ENCODE data around the gene EXOC1L.

The EXOC1L gene

DNA sequence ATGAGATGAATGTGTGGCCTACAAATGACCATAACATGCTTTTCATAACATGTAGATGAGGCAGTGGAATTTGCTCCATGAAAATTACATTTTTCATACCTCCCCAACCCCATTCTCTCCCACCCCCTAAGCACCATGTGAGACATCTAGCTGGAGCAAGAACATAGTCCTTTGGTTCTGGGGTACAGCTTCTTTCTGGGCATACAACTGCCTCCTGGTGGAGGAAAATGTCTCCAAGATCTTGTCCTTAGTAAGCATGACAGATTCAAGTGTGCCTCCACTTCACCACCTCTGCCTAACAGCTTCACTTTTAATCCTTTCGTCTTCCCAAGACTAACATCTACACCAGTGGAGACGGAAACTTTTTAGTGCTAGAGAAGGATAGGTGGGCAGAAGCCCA, 8.0 kb downstream of the EXOC1L start:
- no peaks in the 10 kb centered on the region for H3K4me1 ChIP-seq (ENCODE audit: control insufficient read depth, insufficient read depth, low read length)
- no peaks in the 10 kb centered on the region for H3K36me3 ChIP-seq (ENCODE audit: control insufficient read depth in 2 of 2, insufficient read depth in 1 of 2, low read length in 2 of 2)
- H3K27ac ChIP-seq (ENCODE audit: extremely low read depth, low read depth, low read length) = no peak overlapping the region
- ChIA-PET POLR2A (no interaction called here), CTCF (interaction anchor here (0.7 kb wide), 1 partner anchor 43 kb away, joined by 3 read pairs; no protein-coding TSS in a partner anchor)
- H3K9me3 ChIP-seq (ENCODE audit: control insufficient read depth, insufficient read depth, low read depth, low read length) = no peaks in the 10 kb centered on the region
- no peak for TF ChIP-seq ZNF292 (tag by site-specific recombination; IDR thresholded peaks at IDR 0.05; ENCODE audit: borderline replicate concordance, low read depth)
- no peak for TF ChIP-seq KLF8 (tag by site-specific recombination; IDR thresholded peaks at IDR 0.05)
- TF ChIP-seq SP3 (tag by site-specific recombination; IDR thresholded peaks at IDR 0.05) = no peak
- no peak for TF ChIP-seq ZNF670 (tag by site-specific recombination; IDR thresholded peaks at IDR 0.05; ENCODE audit: low read depth)
- H3K4me3 ChIP-seq (ENCODE audit: low read depth, low read length) = no peak overlapping the region

DNA sequence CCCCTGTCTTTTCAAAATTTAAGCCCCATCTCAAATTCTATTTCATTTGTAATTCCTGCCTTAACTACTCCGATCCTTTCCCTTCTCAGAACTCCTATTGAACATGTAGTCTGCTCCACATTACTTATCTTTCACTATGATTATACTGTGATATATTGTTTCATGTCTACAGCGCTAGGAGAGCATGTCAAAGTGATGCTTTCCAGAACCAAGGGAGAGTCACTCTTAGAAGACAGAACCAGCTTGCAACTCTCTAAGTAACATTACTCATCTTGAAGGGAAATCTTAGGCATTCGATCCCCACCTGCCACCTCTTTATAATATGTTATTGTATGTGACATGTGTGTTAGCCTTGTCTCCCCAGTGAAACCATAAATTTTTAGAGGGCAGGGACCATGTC, 10.5 kb downstream of the EXOC1L start:
- Histone ChIP-seq H3K27ac (ENCODE audit: extremely low read depth, low read depth, low read length) (no peak overlapping the region), H3K4me1 (ENCODE audit: control insufficient read depth, insufficient read depth, low read length) (no peaks in the 10 kb centered on the region), H3K9me3 (ENCODE audit: control insufficient read depth, insufficient read depth, low read depth, low read length) (no peaks in the 10 kb centered on the region), H3K36me3 (ENCODE audit: control insufficient read depth in 2 of 2, insufficient read depth in 1 of 2, low read length in 2 of 2) (no peaks in the 10 kb centered on the region), H3K4me3 (ENCODE audit: low read depth, low read length) (no peak overlapping the region)
- TF ChIP-seq ZNF677 (tag by site-specific recombination; IDR thresholded peaks at IDR 0.05) (no peak), ZBTB1 (tag by site-specific recombination; IDR thresholded peaks at IDR 0.05) (no peak), ZNF114 (tag by site-specific recombination; IDR thresholded peaks at IDR 0.05) (no peak), ZNF544 (tag by site-specific recombination; IDR thresholded peaks at IDR 0.05) (no peak)
- TF ChIP-seq, protein P1, sequence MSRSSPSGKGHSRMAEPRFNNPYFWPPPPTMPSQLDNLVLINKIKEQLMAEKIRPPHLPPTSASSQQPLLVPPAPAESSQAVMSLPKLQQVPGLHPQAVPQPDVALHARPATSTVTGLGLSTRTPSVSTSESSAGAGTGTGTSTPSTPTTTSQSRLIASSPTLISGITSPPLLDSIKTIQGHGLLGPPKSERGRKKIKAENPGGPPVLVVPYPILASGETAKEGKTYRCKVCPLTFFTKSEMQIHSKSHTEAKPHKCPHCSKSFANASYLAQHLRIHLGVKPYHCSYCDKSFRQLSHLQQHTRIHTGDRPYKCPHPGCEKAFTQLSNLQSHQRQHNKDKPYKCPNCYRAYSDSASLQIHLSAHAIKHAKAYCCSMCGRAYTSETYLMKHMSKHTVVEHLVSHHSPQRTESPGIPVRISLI (tag by site-specific recombination; IDR thresholded peaks at IDR 0.05) = no peak
- ChIA-PET POLR2A (no interaction called here), CTCF (no interaction called here)

DNA sequence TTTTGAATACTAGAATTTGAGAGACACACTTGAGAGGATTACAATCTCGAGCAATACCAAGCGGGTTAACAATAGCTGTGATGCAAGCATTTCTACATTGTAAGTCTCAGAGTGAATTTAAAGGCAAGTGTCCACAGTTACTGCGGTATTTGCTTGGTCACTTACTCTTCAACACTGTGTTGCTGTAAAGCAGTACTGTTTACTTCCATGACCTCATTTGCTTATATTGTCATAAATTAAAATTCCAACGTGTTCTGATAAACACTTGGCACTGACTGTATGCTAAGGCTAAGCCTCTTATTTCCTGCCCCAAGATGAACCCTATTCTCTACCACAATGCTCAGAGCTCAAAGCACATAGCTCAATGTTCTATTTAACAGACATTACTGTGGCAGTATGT, 11.1 kb downstream of the EXOC1L start:
- Histone ChIP-seq H3K4me1 (ENCODE audit: control insufficient read depth, insufficient read depth, low read length) (no peaks in the 10 kb centered on the region), H3K4me3 (ENCODE audit: low read depth, low read length) (no peak overlapping the region), H3K27ac (ENCODE audit: extremely low read depth, low read depth, low read length) (no peak overlapping the region), H3K9me3 (ENCODE audit: control insufficient read depth, insufficient read depth, low read depth, low read length) (no peaks in the 10 kb centered on the region), H3K36me3 (ENCODE audit: control insufficient read depth in 2 of 2, insufficient read depth in 1 of 2, low read length in 2 of 2) (no peaks in the 10 kb centered on the region)
- ChIA-PET CTCF (no interaction called here), POLR2A (interaction anchor here (0.5 kb wide), 1 partner anchor 119 kb away, joined by 3 read pairs; no protein-coding TSS in a partner anchor)
- TF ChIP-seq EGR2 (tag by site-specific recombination; IDR thresholded peaks at IDR 0.05; ENCODE audit: low read depth) (no peak), ZNF302 (tag by site-specific recombination; IDR thresholded peaks at IDR 0.05; ENCODE audit: low read depth) (no peak), ZNF112 (tag by site-specific recombination; IDR thresholded peaks at IDR 0.05) (no peak), MZF1 (tag by site-specific recombination; IDR thresholded peaks at IDR 0.05; ENCODE audit: borderline replicate concordance) (no peak), ZNF311 (tag by site-specific recombination; IDR thresholded peaks at IDR 0.05; ENCODE audit: borderline replicate concordance) (no peak), ZNF660 (tag by site-specific recombination; IDR thresholded peaks at IDR 0.05) (no peak), ZNF549 (tag by site-specific recombination; IDR thresholded peaks at IDR 0.05) (no peak), ZNF76 (tag by site-specific recombination; IDR thresholded peaks at IDR 0.05; ENCODE audit: borderline replicate concordance, low read depth) (no peak), ZNF221 (tag by site-specific recombination; IDR thresholded peaks at IDR 0.05; ENCODE audit: borderline replicate concordance) (no peak), ZNF621 (tag by site-specific recombination; IDR thresholded peaks at IDR 0.05) (no peak)
- TF ChIP-seq, protein P1 (tag by site-specific recombination; IDR thresholded peaks at IDR 0.05) = no peak
